GM21737 (cell line): ENCODE results near the gene CIT.
"Not testable (repeated sequence)": the region's sequence is repeated elsewhere in the genome, so short reads cannot be mapped to it uniquely, and the experiment has no call there.

Experiments
- ATAC-seq: cut with Tn5 transposase; IDR thresholded peaks from one replicate; pipeline ENCODE4 v1.9.1; 2021; ENCODE audit warnings: mild to moderate bottlenecking, moderate library complexity; ENCODE audit not compliant: unreplicated experiment

The CIT gene

GRCh38 chr12:119746169-119746568, 131.0 kb downstream of the CIT start:
- no peak for ATAC-seq

DNA sequence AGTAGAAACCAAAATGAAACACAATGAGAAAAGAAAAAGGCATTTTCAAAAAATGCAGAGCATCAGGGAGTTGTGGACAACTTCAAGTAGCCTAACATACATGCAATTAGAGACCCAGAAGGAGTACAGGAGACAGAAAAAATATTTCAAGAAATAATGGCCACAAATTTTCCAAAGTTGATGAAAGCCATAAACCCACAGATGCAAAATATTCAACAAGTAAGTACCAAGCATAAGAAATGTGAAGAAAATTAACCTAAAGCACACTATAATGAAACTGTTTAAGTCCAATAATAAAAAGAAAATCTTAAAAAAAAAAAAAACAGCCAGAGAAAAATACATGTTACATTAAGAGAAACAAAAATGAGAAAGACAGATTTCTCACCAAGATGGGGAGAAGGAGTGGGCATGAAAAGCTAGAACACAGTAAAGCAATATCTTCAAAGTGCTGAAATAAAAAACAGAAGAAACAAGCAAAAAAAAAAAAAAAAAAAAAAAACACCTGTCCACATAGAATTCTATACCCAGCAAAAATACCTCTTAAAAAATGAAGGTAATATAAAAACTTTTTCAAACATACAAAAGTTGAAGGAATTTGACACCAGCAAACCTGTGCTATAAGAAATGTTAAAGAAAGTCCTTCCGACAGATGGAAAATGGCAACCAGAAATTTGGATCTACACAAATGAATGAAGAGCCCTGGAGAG, 132.1 kb downstream of the CIT start:
- ATAC-seq = no peak

- no peak for ATAC-seq
Measured at GRCh38 chr12:119742700-119743099, 134.4 kb downstream of the CIT start.

GRCh38 chr12:119740830-119741229, 136.3 kb downstream of the CIT start:
- no peak for ATAC-seq

DNA sequence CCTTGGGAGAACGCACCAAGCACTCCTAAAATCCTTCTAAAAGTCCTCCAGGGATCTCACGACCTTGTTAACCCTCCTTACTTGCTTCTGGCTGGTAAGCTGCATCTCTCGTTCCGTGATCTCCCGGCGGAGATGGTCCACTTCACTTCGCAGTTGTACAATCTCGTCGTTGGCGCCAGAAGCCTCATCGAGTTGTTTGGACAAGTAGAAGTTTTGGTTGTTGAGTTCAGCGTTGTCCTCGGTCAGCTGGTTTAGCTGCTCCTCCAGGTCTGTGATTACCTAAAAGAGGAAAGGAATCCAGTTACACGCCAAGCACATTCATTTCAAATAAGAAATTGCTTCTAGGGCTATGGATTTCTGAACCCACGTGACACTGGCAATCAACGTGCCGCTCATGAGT, 142.0 kb downstream of the CIT start:
- ATAC-seq = no peak

GRCh38 chr12:119730381-119730780, 146.7 kb downstream of the CIT start:
- no peak for ATAC-seq

GRCh38 chr12:119729871-119730270, 147.2 kb downstream of the CIT start:
- ATAC-seq = no peak

GRCh38 chr12:119728444-119728745, 148.7 kb downstream of the CIT start:
- no peak for ATAC-seq

- ATAC-seq = no peak
Measured at GRCh38 chr12:119727600-119728443, 149.3 kb downstream of the CIT start.

DNA sequence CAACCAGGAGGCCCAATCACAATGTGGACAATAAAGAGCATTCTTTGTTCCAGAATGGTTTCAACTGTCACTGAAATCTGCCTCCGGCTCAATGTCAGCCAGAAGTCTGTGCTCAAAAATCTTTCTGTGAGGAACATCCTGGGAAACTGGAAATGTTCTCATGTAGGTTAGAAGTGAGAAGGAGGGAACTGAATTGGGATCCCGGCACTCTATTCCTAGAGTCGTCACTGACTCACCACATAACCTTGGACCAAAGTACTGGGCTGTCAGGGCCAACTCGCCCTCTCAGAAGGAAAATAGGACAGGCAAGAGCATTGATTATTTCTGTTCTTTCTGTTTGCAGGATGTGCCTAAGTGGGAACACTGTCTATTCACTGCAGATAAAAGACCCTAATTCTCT, 151.6 kb downstream of the CIT start:
- ATAC-seq = no peak

DNA sequence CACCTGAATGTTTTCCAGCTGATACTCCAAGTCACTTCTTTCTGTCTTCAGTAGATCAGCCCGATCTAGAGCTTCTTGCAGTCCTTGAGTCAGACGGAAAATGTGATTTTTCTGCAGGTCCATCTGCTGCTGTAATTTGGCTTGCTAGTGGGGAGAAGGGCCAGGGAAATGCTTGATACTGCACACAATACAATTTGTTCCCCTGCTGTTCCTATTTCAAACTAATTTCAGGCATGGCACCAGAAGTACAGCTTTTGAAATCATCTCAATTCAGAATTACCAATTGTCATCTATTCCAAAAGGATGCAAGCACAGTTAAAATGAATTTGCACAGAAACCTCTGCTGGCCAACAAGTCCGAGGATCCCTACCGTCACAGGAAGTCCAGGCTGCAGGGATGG, 155.8 kb downstream of the CIT start:
- ATAC-seq = no peak

GRCh38 chr12:119720349-119720748, 156.8 kb downstream of the CIT start:
- ATAC-seq = no peak

DNA sequence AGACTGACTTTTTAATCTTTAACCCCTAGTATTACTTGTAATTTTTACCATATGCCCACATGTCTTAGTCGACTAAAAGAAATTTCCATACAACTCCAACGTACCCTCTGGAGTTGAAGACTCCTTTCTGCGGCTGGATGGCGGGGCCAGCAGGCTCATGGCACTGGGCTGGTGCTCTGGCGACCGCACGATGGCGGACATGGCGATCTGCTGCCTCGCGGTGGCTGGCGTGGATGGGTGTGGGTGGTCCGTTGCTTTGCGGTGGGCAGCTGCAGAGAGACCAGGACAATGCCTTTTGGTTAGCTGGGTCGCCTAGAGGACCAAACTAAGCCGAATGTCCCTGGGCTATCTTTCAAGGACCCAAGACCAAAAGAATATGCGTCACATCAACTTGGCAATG, 159.0 kb downstream of the CIT start:
- no peak for ATAC-seq

GRCh38 chr12:119715268-119715620, 161.9 kb downstream of the CIT start:
- no peak for ATAC-seq

DNA sequence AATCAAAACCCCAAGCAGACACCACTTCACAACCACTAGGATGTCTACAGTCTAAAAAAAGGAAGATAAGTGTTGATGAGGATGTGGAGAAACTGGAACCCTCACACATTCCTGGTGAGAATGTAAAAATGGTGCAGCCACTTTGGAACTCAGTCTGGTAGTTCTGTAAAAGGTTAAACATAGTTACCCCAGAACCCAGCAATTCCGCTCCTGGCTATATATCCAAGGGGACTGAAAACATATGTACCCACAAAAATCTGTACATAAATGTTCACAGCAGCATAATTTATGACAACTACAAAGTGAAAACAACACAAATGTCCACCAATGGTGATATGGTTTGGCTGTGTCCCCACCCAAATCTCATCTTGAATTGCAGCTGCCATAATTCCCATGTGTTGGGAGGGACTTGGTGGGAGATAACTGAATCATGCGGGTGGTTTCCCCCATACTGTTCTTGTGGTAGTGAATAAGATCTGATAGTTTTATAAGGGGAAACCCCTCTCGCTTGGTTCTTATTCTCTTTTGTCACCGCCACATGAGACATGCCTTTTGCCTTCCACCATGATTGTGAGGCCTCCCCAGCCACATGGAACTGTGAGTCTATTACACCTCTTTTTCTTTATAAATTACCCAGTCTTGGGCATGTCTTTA, 162.4 kb downstream of the CIT start:
- ATAC-seq = no peak

GRCh38 chr12:119713551-119714031, 163.5 kb downstream of the CIT start:
- ATAC-seq = no peak

DNA sequence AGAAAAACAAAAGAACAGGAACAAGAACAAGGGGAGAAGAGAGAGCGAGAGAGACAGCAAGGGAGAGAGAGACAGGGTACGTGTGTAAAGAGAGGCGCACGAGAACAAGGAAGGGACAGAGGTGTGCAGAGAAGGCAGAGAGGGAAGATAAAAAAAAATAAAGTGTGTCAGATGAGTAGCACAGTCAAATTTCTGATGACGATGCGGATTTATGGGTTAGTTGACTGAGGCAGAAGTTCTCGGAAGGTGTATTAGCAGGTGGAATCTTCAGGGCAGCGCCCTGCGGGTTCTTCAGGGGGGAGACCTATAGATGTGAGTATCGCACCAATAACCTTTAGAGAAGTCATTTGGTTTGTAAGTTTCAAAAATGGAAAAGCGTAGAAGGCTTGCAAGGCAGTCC, 164.4 kb downstream of the CIT start:
- no peak for ATAC-seq

GRCh38 chr12:119711693-119712092, 165.4 kb downstream of the CIT start:
- no peak for ATAC-seq

GRCh38 chr12:119710965-119711551, 166.1 kb downstream of the CIT start:
- no peak for ATAC-seq

DNA sequence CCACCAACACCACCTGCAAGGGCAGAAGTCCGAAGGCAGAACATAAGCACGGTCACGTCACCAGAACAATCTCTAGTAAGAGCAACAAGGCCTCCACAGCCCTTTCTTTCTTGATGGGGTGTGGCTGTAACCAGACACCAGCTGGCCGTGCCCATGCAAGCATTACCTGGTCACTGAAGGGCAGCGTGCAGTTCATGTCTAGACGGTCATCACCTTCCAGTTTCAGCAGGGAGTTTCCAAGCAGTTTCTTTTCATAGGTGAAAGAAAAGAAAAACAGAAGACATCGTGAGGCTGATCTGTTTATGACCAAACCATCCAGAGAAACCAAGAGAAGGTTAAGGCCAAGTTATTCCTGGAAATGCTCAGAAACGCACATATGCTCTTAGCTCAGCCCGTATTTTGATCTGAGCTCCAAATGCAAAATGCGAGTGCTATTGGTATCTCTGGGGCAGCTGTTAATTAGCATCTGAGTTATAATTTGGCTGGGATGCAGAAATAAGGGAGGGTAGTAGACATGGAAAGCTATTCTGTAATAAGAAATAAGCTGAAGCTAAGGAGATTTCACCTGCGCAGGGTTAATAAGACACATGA, 166.7 kb downstream of the CIT start:
- ATAC-seq = no peak

- ATAC-seq = not testable (repeated sequence)
Measured at GRCh38 chr12:119706427-119706826, 170.7 kb downstream of the CIT start.
